ENCODE results near the gene MYBL2. TPM values are rescaled to one million over a fixed set of nuclear protein-coding genes. Genes with fewer than 3 reads are reported as not detected.

The MYBL2 gene
- total RNA-seq, 1 experiment from 2014 or later, result 159 TPM

DNA sequence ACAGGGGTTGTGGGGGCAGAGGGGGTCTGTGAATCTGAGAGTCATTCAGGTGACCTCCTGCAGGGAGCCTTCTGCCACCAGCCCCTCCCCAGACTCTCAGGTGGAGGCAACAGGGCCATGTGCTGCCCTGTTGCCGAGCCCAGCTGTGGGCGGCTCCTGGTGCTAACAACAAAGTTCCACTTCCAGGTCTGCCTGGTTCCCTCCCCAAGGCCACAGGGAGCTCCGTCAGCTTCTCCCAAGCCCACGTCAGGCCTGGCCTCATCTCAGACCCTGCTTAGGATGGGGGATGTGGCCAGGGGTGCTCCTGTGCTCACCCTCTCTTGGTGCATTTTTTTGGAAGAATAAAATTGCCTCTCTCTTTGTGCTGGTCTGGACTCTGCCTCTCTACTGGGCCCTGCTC, 49.2 kb downstream of the MYBL2 start:
- H3K4me1 Mint-ChIP-seq, result peaks cover 5 to 8% of the 10 kb centered on the region in 2 experiments
- TF ChIP-seq, protein P1, sequence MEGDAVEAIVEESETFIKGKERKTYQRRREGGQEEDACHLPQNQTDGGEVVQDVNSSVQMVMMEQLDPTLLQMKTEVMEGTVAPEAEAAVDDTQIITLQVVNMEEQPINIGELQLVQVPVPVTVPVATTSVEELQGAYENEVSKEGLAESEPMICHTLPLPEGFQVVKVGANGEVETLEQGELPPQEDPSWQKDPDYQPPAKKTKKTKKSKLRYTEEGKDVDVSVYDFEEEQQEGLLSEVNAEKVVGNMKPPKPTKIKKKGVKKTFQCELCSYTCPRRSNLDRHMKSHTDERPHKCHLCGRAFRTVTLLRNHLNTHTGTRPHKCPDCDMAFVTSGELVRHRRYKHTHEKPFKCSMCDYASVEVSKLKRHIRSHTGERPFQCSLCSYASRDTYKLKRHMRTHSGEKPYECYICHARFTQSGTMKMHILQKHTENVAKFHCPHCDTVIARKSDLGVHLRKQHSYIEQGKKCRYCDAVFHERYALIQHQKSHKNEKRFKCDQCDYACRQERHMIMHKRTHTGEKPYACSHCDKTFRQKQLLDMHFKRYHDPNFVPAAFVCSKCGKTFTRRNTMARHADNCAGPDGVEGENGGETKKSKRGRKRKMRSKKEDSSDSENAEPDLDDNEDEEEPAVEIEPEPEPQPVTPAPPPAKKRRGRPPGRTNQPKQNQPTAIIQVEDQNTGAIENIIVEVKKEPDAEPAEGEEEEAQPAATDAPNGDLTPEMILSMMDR (conservative IDR thresholded peaks at IDR 0.05), result no peak
- no peak overlapping the region for H2BK12ac ChIP-seq (ENCODE audit: insufficient read length, low read depth, low read length)
- H3K27ac Mint-ChIP-seq, result no peak overlapping the region
- peaks cover 3% of the 10 kb centered on the region for H3K27me3 Mint-ChIP-seq (ENCODE audit: low read depth)
- no peak overlapping the region for H4K8ac ChIP-seq (replicated peaks; ENCODE audit: insufficient read length, low read depth, low read length)
- no peaks in the 10 kb centered on the region for H3K23me2 ChIP-seq (ENCODE audit: insufficient read length, low read depth, low read length, poor library complexity, severe bottlenecking)
- H3K9me3 Mint-ChIP-seq, result no peaks in the 10 kb centered on the region
- no peak overlapping the region for H3K18ac ChIP-seq (ENCODE audit: insufficient read length, low read depth, low read length)
- no peak overlapping the region for H2BK120ac ChIP-seq (ENCODE audit: low read depth, low read length, poor library complexity, severe bottlenecking)
- no peak overlapping the region for H4K91ac ChIP-seq (ENCODE audit: insufficient read length, low read depth, low read length)
- DNase-seq, result no peak
- H2BK20ac ChIP-seq (ENCODE audit: low read depth, low read length, poor library complexity, severe bottlenecking), result no peak overlapping the region
- H3K79me2 ChIP-seq (ENCODE audit: insufficient read depth, low read length), result no peaks in the 10 kb centered on the region
- H3K4me3 Mint-ChIP-seq, result no peak overlapping the region
- no CpG with 5 or more reads among the region's 4 CpGs for WGBS (ENCODE audit: extremely low coverage, insufficient read length, low lambda C conversion rate)
- H3K14ac ChIP-seq (ENCODE audit: insufficient read depth, low read length), result no peak overlapping the region
- H3K27me3 ChIP-seq (ENCODE audit: insufficient read depth, low read length), result no peaks in the 10 kb centered on the region
- peaks cover 40 to 66% (median 59%) of the 10 kb centered on the region in 3 experiments for H3K36me3 Mint-ChIP-seq (ENCODE audit: insufficient read depth in 1 of 3, low read depth in 3 of 3)
- no peaks in the 10 kb centered on the region for H3K9me3 ChIP-seq (ENCODE audit: control insufficient read depth, low read depth, low read length)
- no peak overlapping the region for H3K23ac ChIP-seq (ENCODE audit: insufficient read length, low read depth, low read length)
- H4K20me1 ChIP-seq (ENCODE audit: control insufficient read depth, insufficient read depth, insufficient read length), result no peaks in the 10 kb centered on the region
- no peak overlapping the region for H3K56ac ChIP-seq (ENCODE audit: insufficient read length, low read depth, low read length)
- no peak overlapping the region for H3T11ph ChIP-seq (ENCODE audit: low read length)
- H4K5ac ChIP-seq (ENCODE audit: insufficient read length, low read depth, low read length), result no peak overlapping the region
- no peak overlapping the region for H3K27ac ChIP-seq (ENCODE audit: insufficient read length, low read depth, low read length)
- H3K9ac ChIP-seq (ENCODE audit: extremely low read depth, insufficient read length, low read length), result no peak overlapping the region
- H2BK5ac ChIP-seq (ENCODE audit: insufficient read length, low read length), result no peak overlapping the region
- no peak overlapping the region for H3K4me2 ChIP-seq (ENCODE audit: insufficient read depth, insufficient read length, low read length)
- no peak overlapping the region for H2AFZ ChIP-seq (ENCODE audit: low read length)
- H2BK15ac ChIP-seq (ENCODE audit: low read depth, low read length), result no peak overlapping the region
- H3K4me1 ChIP-seq (ENCODE audit: insufficient read depth, low read length), result no peaks in the 10 kb centered on the region
- H2AK5ac ChIP-seq (ENCODE audit: insufficient read length, low read length), result no peak overlapping the region
- no peak overlapping the region for H3K4ac ChIP-seq (ENCODE audit: low read depth, low read length)
- H3K79me1 ChIP-seq (ENCODE audit: insufficient read depth, low read depth, low read length, poor library complexity, severe bottlenecking), result no peaks in the 10 kb centered on the region

All from H9 (cell line).